ENCODE data around the gene SMC4. TPM values are rescaled to one million over a fixed set of nuclear protein-coding genes. Genes with fewer than 3 reads are reported as not detected.

The SMC4 gene
- 263 and 313 TPM in 2 replicates for total RNA-seq (2013; cell fraction: nucleolus; rRNA removed)
- total RNA-seq (2014; rRNA removed) (130 and 133 TPM in 2 replicates), total RNA-seq (2014; rRNA removed; fragmentation: Illumina TruSeq; extraction: Trizol) (224 and 231 TPM in 2 replicates), total RNA-seq (2021) (124 and 142 TPM in 2 replicates), polyA plus RNA-seq (2011; rRNA removed) (93.3 and 214 TPM in 2 replicates), polyA plus RNA-seq (2014; fragmentation: Illumina TruSeq; extraction: Trizol) (250 and 324 TPM in 2 replicates), polyA plus RNA-seq (2014; fragmentation: Nextera tagmentation; extraction: Ambion mirVana) (100 to 1,000 TPM in 1 of 2 experiments, 10 to 100 TPM in 1; 75.6 to 127 TPM), polyA plus RNA-seq (2014; rRNA removed) (121 and 128 TPM in 2 replicates), polyA plus RNA-seq (2016; fragmentation: Nextera tagmentation; extraction: Ambion mirVana) (100 to 1,000 TPM; 278 to 288 TPM), polyA minus RNA-seq (2011; rRNA and poly(A)+ RNA removed) (37.5 and 42.8 TPM in 2 replicates), Bru-seq, nascent RNA (percentile 98 among the genes with signal in this experiment), BruChase-seq, experiment 1, labeled RNA remaining after a 6-hour chase (percentile 95 among the genes with signal in this experiment), BruChase-seq, experiment 2, labeled RNA remaining after a 2-hour chase (percentile 97 among the genes with signal in this experiment)
- 32.9 TPM for polyA plus RNA-seq (2011; ENCODE audit: low read depth)
- polyA plus RNA-seq (2011; cell fraction: cytosol; rRNA removed) = 37.2 and 42.5 TPM in 2 replicates
- polyA plus RNA-seq (2011; cell fraction: nucleus; rRNA removed) = 181 and 214 TPM in 2 replicates
- 59.4 and 74.4 TPM in 2 replicates for polyA plus RNA-seq (2012)
- 23.5 and 30.7 TPM in 2 replicates for polyA minus RNA-seq (2011; cell fraction: cytosol; rRNA and poly(A)+ RNA removed)
- polyA minus RNA-seq (2011; cell fraction: nucleus; rRNA and poly(A)+ RNA removed) = 128 and 223 TPM in 2 replicates
- long read RNA-seq, experiment 1, partial matches to known transcripts = 99 of 114 reads
- long read RNA-seq, experiment 1, other reads (novel, unspliced or antisense) = 15 of 114 reads
- long read RNA-seq, experiment 2, partial matches to known transcripts = 779 of 830 reads
- long read RNA-seq, experiment 2, other reads (novel, unspliced or antisense) = 49 of 830 reads

- ChIA-PET POLR2A (interaction anchor here (0.7 to 2.8 kb wide), 7 partner anchors 9 to 52 kb away, joined by 3 to 34 read pairs (median 5); partner anchors contain the start of gene TRIM59), RAD21 (ENCODE audit: unreplicated experiment) (interaction anchor here (0.8 to 1.3 kb wide), 3 partner anchors 10 to 50 kb away, joined by 3 to 5 read pairs (median 4); partner anchors contain the start of gene TRIM59), SMC1A (ENCODE audit: uncharacterized antibody, unreplicated experiment) (interaction anchor here (0.7 to 3.9 kb wide), 4 partner anchors 10 to 51 kb away, joined by 3 to 19 read pairs (median 6); partner anchors contain the start of gene TRIM59), CTCF (interaction anchor here (0.8 kb wide), 1 partner anchor 367 kb away, joined by 3 read pairs; no protein-coding TSS in a partner anchor)
- no peaks in the 10 kb centered on the region for H3K9me3 ChIP-seq (replicated peaks; ENCODE audit: control insufficient read depth, insufficient read depth, low read length)
- intact Hi-C loops (cut with micrococcal nuclease; ENCODE audit: unreplicated experiment) = loop anchor here (5.0 kb wide), 1 partner anchor 387 kb away; no protein-coding TSS in a partner anchor
- under 1% methylated on average over 63 of the region's 63 CpGs for WGBS (ENCODE audit: insufficient coverage, insufficient replicate concordance, low lambda C conversion rate, missing lambda C conversion rate)
- peak within 1 kb of the TSS; percentile 90 for H3K27ac ChIP-seq (ENCODE audit: control insufficient read depth, insufficient read depth)
- no peaks in the 10 kb centered on the region for H3K36me3 ChIP-seq (ENCODE audit: control insufficient read depth in 2 of 2, insufficient read depth in 2 of 2, low read length in 1 of 2)
- peak; percentile 84 for DNase-seq (ENCODE audit: low read depth, low spot score)
- peak within 1 kb of the TSS; percentile 98 for H3K9ac ChIP-seq (ENCODE audit: control insufficient read depth, insufficient read depth, low read length)
- H4K20me1 ChIP-seq (ENCODE audit: control insufficient read depth, insufficient read depth) = no peaks in the 10 kb centered on the region
- no peaks in the 10 kb centered on the region for H3K27me3 ChIP-seq (replicated peaks in 1 of 2; ENCODE audit: control insufficient read depth in 2 of 2, insufficient read depth in 2 of 2, low read length in 1 of 2)
- in situ Hi-C loops (cut with MboI) = no loop called here
- peak within 1 kb of the TSS; percentile 99 for H3K4me3 ChIP-seq
- no peaks in the 10 kb centered on the region for H3K4me1 ChIP-seq (ENCODE audit: control insufficient read depth, insufficient read depth, low read length)
- H3K4me2 ChIP-seq (ENCODE audit: control insufficient read depth, insufficient read depth) = peak within 1 kb of the TSS; percentile 78
- ATAC-seq = peak; percentile 87
- peak; percentile 92 for FAIRE-seq
- BruUV-seq (replicated peaks) = no TSS peak
- peak within 1 kb of the TSS; percentile 94 for H2AFZ ChIP-seq (ENCODE audit: control insufficient read depth, low read depth, low read length)
- peaks cover 70% of the 10 kb centered on the region for H3K79me2 ChIP-seq (ENCODE audit: control insufficient read depth, insufficient read depth, low read length)
- TF ChIP-seq, protein P1, sequence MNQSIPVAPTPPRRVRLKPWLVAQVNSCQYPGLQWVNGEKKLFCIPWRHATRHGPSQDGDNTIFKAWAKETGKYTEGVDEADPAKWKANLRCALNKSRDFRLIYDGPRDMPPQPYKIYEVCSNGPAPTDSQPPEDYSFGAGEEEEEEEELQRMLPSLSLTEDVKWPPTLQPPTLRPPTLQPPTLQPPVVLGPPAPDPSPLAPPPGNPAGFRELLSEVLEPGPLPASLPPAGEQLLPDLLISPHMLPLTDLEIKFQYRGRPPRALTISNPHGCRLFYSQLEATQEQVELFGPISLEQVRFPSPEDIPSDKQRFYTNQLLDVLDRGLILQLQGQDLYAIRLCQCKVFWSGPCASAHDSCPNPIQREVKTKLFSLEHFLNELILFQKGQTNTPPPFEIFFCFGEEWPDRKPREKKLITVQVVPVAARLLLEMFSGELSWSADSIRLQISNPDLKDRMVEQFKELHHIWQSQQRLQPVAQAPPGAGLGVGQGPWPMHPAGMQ (IDR thresholded peaks at IDR 0.05; ENCODE audit: borderline replicate concordance) = peak; percentile 55; the same call in 1 of the 2 replicates
- TF ChIP-seq PML (IDR thresholded peaks at IDR 0.05; ENCODE audit: low read length) = peak; percentile 93
- no peak for TF ChIP-seq WRNIP1 (IDR thresholded peaks at IDR 0.05; ENCODE audit: borderline replicate concordance, low read depth, low read length)
- no peak for TF ChIP-seq MEF2B (IDR thresholded peaks at IDR 0.05; ENCODE audit: partially characterized antibody, poor library complexity, severe bottlenecking)
- peak; percentile 63; the same call in 1 of the 2 replicates for TF ChIP-seq NFIC (IDR thresholded peaks at IDR 0.05; ENCODE audit: low read depth, low read length)
- TF ChIP-seq FOXK2 (IDR thresholded peaks at IDR 0.05) = no peak
- TF ChIP-seq IKZF2 (IDR thresholded peaks at IDR 0.05) = no peak
- peak; percentile 69 for TF ChIP-seq NRF1 (conservative IDR thresholded peaks at IDR 0.05; ENCODE audit: low read depth, low read length)
- no peak for TF ChIP-seq ZBTB33 (IDR thresholded peaks at IDR 0.05)
- TF ChIP-seq, protein P2, sequence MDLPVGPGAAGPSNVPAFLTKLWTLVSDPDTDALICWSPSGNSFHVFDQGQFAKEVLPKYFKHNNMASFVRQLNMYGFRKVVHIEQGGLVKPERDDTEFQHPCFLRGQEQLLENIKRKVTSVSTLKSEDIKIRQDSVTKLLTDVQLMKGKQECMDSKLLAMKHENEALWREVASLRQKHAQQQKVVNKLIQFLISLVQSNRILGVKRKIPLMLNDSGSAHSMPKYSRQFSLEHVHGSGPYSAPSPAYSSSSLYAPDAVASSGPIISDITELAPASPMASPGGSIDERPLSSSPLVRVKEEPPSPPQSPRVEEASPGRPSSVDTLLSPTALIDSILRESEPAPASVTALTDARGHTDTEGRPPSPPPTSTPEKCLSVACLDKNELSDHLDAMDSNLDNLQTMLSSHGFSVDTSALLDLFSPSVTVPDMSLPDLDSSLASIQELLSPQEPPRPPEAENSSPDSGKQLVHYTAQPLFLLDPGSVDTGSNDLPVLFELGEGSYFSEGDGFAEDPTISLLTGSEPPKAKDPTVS (IDR thresholded peaks at IDR 0.05; ENCODE audit: low read depth, low read length) = no peak
- no peak for TF ChIP-seq SUPT20H (IDR thresholded peaks at IDR 0.05; ENCODE audit: borderline replicate concordance, control insufficient read depth, low read depth, low read length)
- peak; percentile 48; the same call in 1 of the 2 replicates for TF ChIP-seq GATAD2B (conservative IDR thresholded peaks at IDR 0.05; ENCODE audit: low read depth)
- TF ChIP-seq SREBF2 (IDR thresholded peaks at IDR 0.05; ENCODE audit: low read length) = no peak
These were observed at the start of gene SMC4, which contains the start of gene IFT80 for GRCh38 chr3:160399125-160400029. TSS of gene SMC4 (plus strand) at chr3:160399650. CDS start at chr3:160400827, 1,177 bp downstream. TSS of gene IFT80 (minus strand) at chr3:160399225. CDS start at chr3:160384600, 14,625 bp downstream.

Measured in GM12878 (cell line).